A673 (cell line): Measurements from ENCODE around the gene BEAN1.

Experiments used
- CTCF ChIP-seq: fragments of 300-800, 200-600 bp; sonication (generic); conservative IDR thresholded peaks from 2 replicates; pipeline ENCODE4 v1.5.1; 2017; ENCODE audit warnings: low read depth, mild to moderate bottlenecking, antibody characterized with exemption, low read length, moderate library complexity, mixed read lengths
- EZH2 ChIP-seq: fragments of 200-600 bp; sonication (generic); IDR thresholded peaks from 2 replicates; pipeline ENCODE4 v1.6.1; 2017; ENCODE audit warnings: borderline replicate concordance, low read depth, mild to moderate bottlenecking, mixed read lengths, antibody characterized with exemption, low read length; ENCODE audit not compliant: poor library complexity, severe bottlenecking

DNA sequence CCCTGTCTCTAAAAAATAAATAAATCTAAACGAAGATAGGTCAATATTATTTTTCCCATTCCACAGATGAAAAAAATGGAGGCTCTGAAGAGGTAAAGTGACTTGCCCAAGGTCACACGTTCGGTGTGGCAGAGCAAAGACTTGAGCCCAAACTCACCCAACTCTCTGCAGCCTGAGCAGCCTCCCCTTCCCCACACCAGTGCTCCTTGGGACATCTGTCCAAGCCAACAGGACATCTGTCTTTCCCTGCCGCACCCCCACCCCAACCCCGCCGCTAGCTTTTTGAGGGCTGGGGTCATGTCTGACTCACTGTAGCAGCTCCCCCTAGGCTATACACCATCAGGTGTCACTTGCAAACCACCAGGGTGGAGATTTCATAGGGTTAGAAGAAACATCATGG lies 5.2 kb upstream of the BEAN1 start:
- no peak for TF ChIP-seq CTCF
- no peak for TF ChIP-seq EZH2
